GM12878 (cell line): Measurements from ENCODE around the gene OPCML.

Source experiments
- EP300 ChIP-seq, 2 experiments: fragments of 150-350 bp in 1 of 2; IDR thresholded peaks; 2 replicates each; pipeline ENCODE4 v1.6.1; 2011 to 2012; ENCODE audit warnings: low read depth in 2 of 2, low read length in 2 of 2, borderline replicate concordance in 1 of 2, improper control_type of control experiment in 1 of 2, inconsistent platforms in 1 of 2; ENCODE audit not compliant: control insufficient read depth in 1 of 2
- EZH2 ChIP-seq: IDR thresholded peaks from 2 replicates; pipeline ENCODE4 v1.6.1; 2012; ENCODE audit warnings: low read depth, mild to moderate bottlenecking, control low read depth, inconsistent platforms, low read length, borderline replicate concordance; ENCODE audit not compliant: control insufficient read depth
- POLR2A ChIP-seq: IDR thresholded peaks from 2 replicates; pipeline ENCODE4 v1.6.1; 2011; ENCODE audit warnings: low read depth, mild to moderate bottlenecking, low read length
- RAD21 ChIP-seq: IDR thresholded peaks from 2 replicates; pipeline ENCODE4 v1.6.1; 2011; ENCODE audit warnings: mild to moderate bottlenecking, low read depth, low read length, moderate library complexity; ENCODE audit not compliant: insufficient read depth
- RB1 ChIP-seq: fragments of 450-650 bp; formaldehyde crosslinking; IDR thresholded peaks from 2 replicates; pipeline ENCODE4 v1.6.1; 2017; ENCODE audit warnings: mild to moderate bottlenecking, borderline replicate concordance
- SIN3A ChIP-seq: IDR thresholded peaks from 2 replicates; pipeline ENCODE4 v1.6.1; 2012; ENCODE audit warnings: low read depth, low read length, improper control_type of control experiment
- STAT3 ChIP-seq: IDR thresholded peaks from 2 replicates; pipeline ENCODE4 v1.6.1; 2011; ENCODE audit warnings: low read depth, low read length, improper control_type of control experiment
- SUZ12 ChIP-seq: fragments of 200-600 bp; sonication (generic); IDR thresholded peaks from one replicate; pipeline ENCODE4 v1.6.1; 2018; ENCODE audit warnings: antibody characterized with exemption, mild to moderate bottlenecking; ENCODE audit not compliant: unreplicated experiment
- TAF1 ChIP-seq: IDR thresholded peaks from 2 replicates; pipeline ENCODE4 v1.6.1; 2011; ENCODE audit warnings: mild to moderate bottlenecking, low read depth, low read length, borderline replicate concordance
- TF ChIP-seq, protein P1 (sequence below): fragments of 450-650 bp; IDR thresholded peaks from 2 replicates; pipeline ENCODE4 v1.6.1; 2014; ENCODE audit warnings: mild to moderate bottlenecking
- TF ChIP-seq, protein P2 (sequence below), 3 experiments: IDR thresholded peaks in 2 of 3; conservative IDR thresholded peaks in 1 of 3; 2 replicates each; pipeline ENCODE4 v1.5.1; 2011; ENCODE audit warnings: low read depth in 3 of 3, low read length in 3 of 3, mild to moderate bottlenecking in 3 of 3, control low read depth in 2 of 3, moderate library complexity in 2 of 3, inconsistent platforms in 1 of 3, mixed read lengths in 1 of 3; ENCODE audit not compliant: control insufficient read depth in 2 of 3, insufficient read depth in 1 of 3; ENCODE audit errors: extremely low read depth in 1 of 3

DNA sequence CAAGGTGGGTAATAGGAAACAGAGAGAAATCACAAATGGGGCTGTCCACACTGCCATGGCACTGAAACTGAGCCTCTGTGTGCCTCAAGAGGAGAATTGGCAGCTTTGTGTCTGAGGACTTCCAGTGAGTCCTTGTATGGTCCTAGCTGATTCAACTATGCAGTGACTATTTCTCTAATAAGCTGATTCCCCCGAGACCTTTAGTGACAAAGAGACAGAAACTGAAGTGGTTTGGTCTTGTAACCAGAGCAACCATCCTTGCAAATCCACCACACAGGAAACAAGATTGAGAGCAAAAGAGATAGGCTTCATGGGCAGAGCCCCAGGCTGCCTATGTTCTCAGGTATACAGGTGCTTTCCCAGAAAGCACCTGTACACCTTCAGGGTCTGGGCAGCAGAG is 1123.4 kb downstream of the OPCML start:
- TF ChIP-seq, protein P1, sequence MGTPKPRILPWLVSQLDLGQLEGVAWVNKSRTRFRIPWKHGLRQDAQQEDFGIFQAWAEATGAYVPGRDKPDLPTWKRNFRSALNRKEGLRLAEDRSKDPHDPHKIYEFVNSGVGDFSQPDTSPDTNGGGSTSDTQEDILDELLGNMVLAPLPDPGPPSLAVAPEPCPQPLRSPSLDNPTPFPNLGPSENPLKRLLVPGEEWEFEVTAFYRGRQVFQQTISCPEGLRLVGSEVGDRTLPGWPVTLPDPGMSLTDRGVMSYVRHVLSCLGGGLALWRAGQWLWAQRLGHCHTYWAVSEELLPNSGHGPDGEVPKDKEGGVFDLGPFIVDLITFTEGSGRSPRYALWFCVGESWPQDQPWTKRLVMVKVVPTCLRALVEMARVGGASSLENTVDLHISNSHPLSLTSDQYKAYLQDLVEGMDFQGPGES, result no peak
- no peak for TF ChIP-seq TAF1
- TF ChIP-seq RAD21, result no peak
- no peak for TF ChIP-seq POLR2A
- TF ChIP-seq SIN3A, result no peak
- TF ChIP-seq EP300 (IDR thresholded peaks at IDR 0.05; ENCODE audit: borderline replicate concordance in 1 of 2, control insufficient read depth in 1 of 2, low read depth in 2 of 2, low read length in 2 of 2), result peak in 1 of 2 experiments; percentile 32; a peak in 1 of 4 replicates
- no peak for TF ChIP-seq EZH2
- no peak for TF ChIP-seq SUZ12
- no peak for TF ChIP-seq RB1
- TF ChIP-seq, protein P2, sequence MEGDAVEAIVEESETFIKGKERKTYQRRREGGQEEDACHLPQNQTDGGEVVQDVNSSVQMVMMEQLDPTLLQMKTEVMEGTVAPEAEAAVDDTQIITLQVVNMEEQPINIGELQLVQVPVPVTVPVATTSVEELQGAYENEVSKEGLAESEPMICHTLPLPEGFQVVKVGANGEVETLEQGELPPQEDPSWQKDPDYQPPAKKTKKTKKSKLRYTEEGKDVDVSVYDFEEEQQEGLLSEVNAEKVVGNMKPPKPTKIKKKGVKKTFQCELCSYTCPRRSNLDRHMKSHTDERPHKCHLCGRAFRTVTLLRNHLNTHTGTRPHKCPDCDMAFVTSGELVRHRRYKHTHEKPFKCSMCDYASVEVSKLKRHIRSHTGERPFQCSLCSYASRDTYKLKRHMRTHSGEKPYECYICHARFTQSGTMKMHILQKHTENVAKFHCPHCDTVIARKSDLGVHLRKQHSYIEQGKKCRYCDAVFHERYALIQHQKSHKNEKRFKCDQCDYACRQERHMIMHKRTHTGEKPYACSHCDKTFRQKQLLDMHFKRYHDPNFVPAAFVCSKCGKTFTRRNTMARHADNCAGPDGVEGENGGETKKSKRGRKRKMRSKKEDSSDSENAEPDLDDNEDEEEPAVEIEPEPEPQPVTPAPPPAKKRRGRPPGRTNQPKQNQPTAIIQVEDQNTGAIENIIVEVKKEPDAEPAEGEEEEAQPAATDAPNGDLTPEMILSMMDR (IDR thresholded peaks at IDR 0.05 in 2 of 3, conservative IDR thresholded peaks at IDR 0.05 in 1 of 3; ENCODE audit: control insufficient read depth in 2 of 3, extremely low read depth in 1 of 3, insufficient read depth in 1 of 3, low read depth in 3 of 3, low read length in 3 of 3), result no peak
- no peak for TF ChIP-seq STAT3
